GM23338 (cell line): ENCODE data around the gene SHC4. TPM values are rescaled to one million over a fixed set of nuclear protein-coding genes. Genes with fewer than 3 reads are reported as not detected.

Experiments used
- ATAC-seq: fragments of 200-7000 bp; cut with Tn5 transposase; 3 replicates; pipeline ENCODE4 v1.9.1; 2020
- DNase-seq: peaks from one replicate; pipeline ENCODE4 v3.0.0-alpha.2; 2015; ENCODE audit warnings: low spot score
- H2AFZ ChIP-seq: fragments of 200-600 bp; sonication (generic); 2 replicates; pipeline ENCODE4 v1.8.0; 2016; ENCODE audit warnings: antibody characterized with exemption, mild to moderate bottlenecking, moderate library complexity
- H3F3A ChIP-seq: fragments of 200-600 bp; sonication (generic); replicated peaks from 2 replicates; pipeline ENCODE4 v1.8.0; 2017; ENCODE audit warnings: antibody characterized with exemption, mixed run types, low read depth
- H3K27ac ChIP-seq: fragments of 200-600 bp; sonication (generic); 2 replicates; pipeline ENCODE4 v1.6.1; 2016; ENCODE audit warnings: low read depth
- H3K27me3 ChIP-seq: fragments of 200-600 bp; sonication (generic); 2 replicates; pipeline ENCODE4 v1.8.0; 2016; ENCODE audit warnings: mild to moderate bottlenecking, mixed run types, moderate library complexity; ENCODE audit not compliant: insufficient read depth
- H3K36me3 ChIP-seq: fragments of 200-600 bp; sonication (generic); 2 replicates; pipeline ENCODE4 v1.8.0; 2016; ENCODE audit warnings: mild to moderate bottlenecking; ENCODE audit not compliant: insufficient read depth
- H3K4me1 ChIP-seq: fragments of 200-600 bp; sonication (generic); 2 replicates; pipeline ENCODE4 v1.8.0; 2016; ENCODE audit warnings: mild to moderate bottlenecking, moderate library complexity; ENCODE audit not compliant: insufficient read depth
- H3K4me2 ChIP-seq: fragments of 200-600 bp; sonication (generic); 2 replicates; pipeline ENCODE4 v1.7.1; 2017; ENCODE audit warnings: mixed run types
- H3K4me3 ChIP-seq: fragments of 200-600 bp; sonication (generic); 2 replicates; pipeline ENCODE4 v1.6.1; 2016; ENCODE audit warnings: mixed run types
- H3K79me2 ChIP-seq: fragments of 200-600 bp; sonication (generic); replicated peaks from 2 replicates; pipeline ENCODE4 v1.8.0; 2017; ENCODE audit warnings: mild to moderate bottlenecking; ENCODE audit not compliant: insufficient read depth
- H3K9me2 ChIP-seq: fragments of 200-600 bp; sonication (generic); 2 replicates; pipeline ENCODE4 v1.8.0; 2017; ENCODE audit not compliant: insufficient read depth
- H4K20me1 ChIP-seq: fragments of 200-600 bp; sonication (generic); replicated peaks from 2 replicates; pipeline ENCODE4 v1.8.0; 2017; ENCODE audit warnings: mild to moderate bottlenecking; ENCODE audit not compliant: insufficient read depth
- H3K27ac Mint-ChIP-seq: 2 replicates; pipeline ENCODE4 v1.8.0; 2020; ENCODE audit warnings: inconsistent platforms, mild to moderate bottlenecking, moderate library complexity, mixed read lengths
- H3K27me3 Mint-ChIP-seq: 3 replicates; pipeline ENCODE4 v1.8.0; 2022; ENCODE audit warnings: low read depth, mild to moderate bottlenecking, moderate library complexity, mixed read lengths, inconsistent platforms; ENCODE audit not compliant: insufficient read depth, poor library complexity
- H3K36me3 Mint-ChIP-seq: 3 replicates; pipeline ENCODE4 v1.8.0; 2021; ENCODE audit warnings: low read depth, mild to moderate bottlenecking, inconsistent platforms, moderate library complexity, mixed read lengths
- H3K4me1 Mint-ChIP-seq: 3 replicates; pipeline ENCODE4 v1.8.0; 2020; ENCODE audit warnings: mild to moderate bottlenecking, inconsistent platforms, mixed read lengths
- H3K4me3 Mint-ChIP-seq: 3 replicates; pipeline ENCODE4 v1.8.0; 2021; ENCODE audit warnings: moderate library complexity, mild to moderate bottlenecking, inconsistent platforms, mixed read lengths
- H3K9me3 Mint-ChIP-seq: 3 replicates; pipeline ENCODE4 v1.8.0; 2020; ENCODE audit warnings: moderate library complexity, mild to moderate bottlenecking, inconsistent platforms, mixed read lengths
- CREB1 ChIP-seq: fragments of 250-450 bp; sonication (Bioruptor Pico); IDR thresholded peaks from 2 replicates; pipeline ENCODE4 v1.5.0; 2020; ENCODE audit warnings: low read depth, mild to moderate bottlenecking, moderate library complexity
- EZH2phosphoT487 ChIP-seq: fragments of 200-600 bp; sonication (generic); IDR thresholded peaks from one replicate; pipeline ENCODE4 v1.8.1; 2018; ENCODE audit warnings: antibody characterized with exemption; ENCODE audit not compliant: unreplicated experiment
- polyA plus RNA-seq: library from polyadenylated mRNA; unstranded; fragments of >200 nt; fragmentation: Nextera tagmentation; extraction: Ambion mirVana; gene quantifications from 2 replicates; pipeline ENCODE4 v1.2.1, GENCODE V29; 2016
- total RNA-seq: library from RNA; depleted of rRNA; stranded (reverse); fragments of >200 nt; shearing (Covaris generic); gene quantifications from 2 replicates; pipeline ENCODE4 v1.2.3, GENCODE V29; 2014
- TF ChIP-seq, protein P1 (sequence below): IDR thresholded peaks from one replicate; pipeline ENCODE4 v1.6.1; 2018; ENCODE audit warnings: antibody characterized with exemption; ENCODE audit not compliant: unreplicated experiment
- TF ChIP-seq, protein P2 (sequence below): IDR thresholded peaks from 2 replicates; pipeline ENCODE4 v1.6.1; 2016; ENCODE audit warnings: antibody characterized with exemption
- TF ChIP-seq, protein P3 (sequence below): fragments of 250-450 bp; sonication (Bioruptor Pico); IDR thresholded peaks from 2 replicates; pipeline ENCODE4 v1.5.0; 2020; ENCODE audit warnings: mild to moderate bottlenecking, moderate library complexity
- TF ChIP-seq, protein P4 (sequence below), 2 experiments: fragments of 200-600 bp in 1 of 2; sonication (generic) in 1 of 2; conservative IDR thresholded peaks; 2 replicates each; pipeline versions ENCODE4 v1.5.1 to v1.6.1; 2016 to 2017; ENCODE audit warnings: antibody characterized with exemption in 2 of 2, low read depth in 2 of 2, mild to moderate bottlenecking in 2 of 2, moderate library complexity in 1 of 2

The SHC4 gene
- total and polyA plus RNA-seq, 2 experiments from 2014 or later: 0.21 to 0.32 TPM

DNA sequence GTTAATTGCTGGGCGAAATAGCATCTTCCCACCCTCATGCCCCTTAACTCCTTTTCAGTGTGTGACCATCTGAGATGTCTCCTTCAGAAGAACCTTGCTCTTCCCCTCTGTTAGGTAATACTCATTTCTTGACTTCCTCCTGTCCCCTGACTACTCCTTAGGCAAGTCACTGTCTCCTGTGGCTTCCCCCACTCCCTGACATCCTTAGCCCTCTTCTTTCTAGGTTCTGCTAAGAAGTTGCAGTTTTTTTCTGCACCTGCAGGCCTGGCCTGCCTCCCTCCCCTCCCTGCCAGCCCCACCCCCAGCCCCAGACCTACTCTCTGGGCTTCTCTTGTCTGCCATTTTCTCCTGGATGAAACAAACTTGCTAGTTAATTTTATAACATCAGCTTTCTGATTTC is 101.0 kb downstream of the SHC4 start:
- Histone ChIP-seq H4K20me1 (no peaks in the 10 kb centered on the region), H3K79me2 (no peaks in the 10 kb centered on the region), H3K4me1 (peaks cover 12% of the 10 kb centered on the region; the same call in 1 of the 2 replicates), H3K36me3 (no peaks in the 10 kb centered on the region), H2AFZ (peak overlapping the region; percentile 84), H3K27me3 (no peaks in the 10 kb centered on the region), H3K27ac (no peak overlapping the region), H3K4me3 (no peak overlapping the region), H3K4me2 (no peak overlapping the region), H3F3A (no peaks in the 10 kb centered on the region), H3K9me2 (no peaks in the 10 kb centered on the region)
- Mint-ChIP-seq H3K27ac (peak overlapping the region; percentile 26; the same call in 1 of the 2 replicates), H3K4me3 (no peak overlapping the region), H3K36me3 (no peaks in the 10 kb centered on the region), H3K9me3 (no peaks in the 10 kb centered on the region; the same call in 2 of the 3 replicates), H3K27me3 (peaks cover 6% of the 10 kb centered on the region), H3K4me1 (peaks cover 19% of the 10 kb centered on the region; the same call in 2 of the 3 replicates)
- DNase-seq (peak; percentile 46), ATAC-seq (peak; percentile 77)
- TF ChIP-seq CREB1 (CRISPR knock-in tag) (no peak), EZH2phosphoT487 (no peak)
- TF ChIP-seq, protein P1, sequence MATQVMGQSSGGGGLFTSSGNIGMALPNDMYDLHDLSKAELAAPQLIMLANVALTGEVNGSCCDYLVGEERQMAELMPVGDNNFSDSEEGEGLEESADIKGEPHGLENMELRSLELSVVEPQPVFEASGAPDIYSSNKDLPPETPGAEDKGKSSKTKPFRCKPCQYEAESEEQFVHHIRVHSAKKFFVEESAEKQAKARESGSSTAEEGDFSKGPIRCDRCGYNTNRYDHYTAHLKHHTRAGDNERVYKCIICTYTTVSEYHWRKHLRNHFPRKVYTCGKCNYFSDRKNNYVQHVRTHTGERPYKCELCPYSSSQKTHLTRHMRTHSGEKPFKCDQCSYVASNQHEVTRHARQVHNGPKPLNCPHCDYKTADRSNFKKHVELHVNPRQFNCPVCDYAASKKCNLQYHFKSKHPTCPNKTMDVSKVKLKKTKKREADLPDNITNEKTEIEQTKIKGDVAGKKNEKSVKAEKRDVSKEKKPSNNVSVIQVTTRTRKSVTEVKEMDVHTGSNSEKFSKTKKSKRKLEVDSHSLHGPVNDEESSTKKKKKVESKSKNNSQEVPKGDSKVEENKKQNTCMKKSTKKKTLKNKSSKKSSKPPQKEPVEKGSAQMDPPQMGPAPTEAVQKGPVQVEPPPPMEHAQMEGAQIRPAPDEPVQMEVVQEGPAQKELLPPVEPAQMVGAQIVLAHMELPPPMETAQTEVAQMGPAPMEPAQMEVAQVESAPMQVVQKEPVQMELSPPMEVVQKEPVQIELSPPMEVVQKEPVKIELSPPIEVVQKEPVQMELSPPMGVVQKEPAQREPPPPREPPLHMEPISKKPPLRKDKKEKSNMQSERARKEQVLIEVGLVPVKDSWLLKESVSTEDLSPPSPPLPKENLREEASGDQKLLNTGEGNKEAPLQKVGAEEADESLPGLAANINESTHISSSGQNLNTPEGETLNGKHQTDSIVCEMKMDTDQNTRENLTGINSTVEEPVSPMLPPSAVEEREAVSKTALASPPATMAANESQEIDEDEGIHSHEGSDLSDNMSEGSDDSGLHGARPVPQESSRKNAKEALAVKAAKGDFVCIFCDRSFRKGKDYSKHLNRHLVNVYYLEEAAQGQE: no peak
- TF ChIP-seq, protein P2, sequence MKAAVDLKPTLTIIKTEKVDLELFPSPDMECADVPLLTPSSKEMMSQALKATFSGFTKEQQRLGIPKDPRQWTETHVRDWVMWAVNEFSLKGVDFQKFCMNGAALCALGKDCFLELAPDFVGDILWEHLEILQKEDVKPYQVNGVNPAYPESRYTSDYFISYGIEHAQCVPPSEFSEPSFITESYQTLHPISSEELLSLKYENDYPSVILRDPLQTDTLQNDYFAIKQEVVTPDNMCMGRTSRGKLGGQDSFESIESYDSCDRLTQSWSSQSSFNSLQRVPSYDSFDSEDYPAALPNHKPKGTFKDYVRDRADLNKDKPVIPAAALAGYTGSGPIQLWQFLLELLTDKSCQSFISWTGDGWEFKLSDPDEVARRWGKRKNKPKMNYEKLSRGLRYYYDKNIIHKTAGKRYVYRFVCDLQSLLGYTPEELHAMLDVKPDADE: no peak

DNA sequence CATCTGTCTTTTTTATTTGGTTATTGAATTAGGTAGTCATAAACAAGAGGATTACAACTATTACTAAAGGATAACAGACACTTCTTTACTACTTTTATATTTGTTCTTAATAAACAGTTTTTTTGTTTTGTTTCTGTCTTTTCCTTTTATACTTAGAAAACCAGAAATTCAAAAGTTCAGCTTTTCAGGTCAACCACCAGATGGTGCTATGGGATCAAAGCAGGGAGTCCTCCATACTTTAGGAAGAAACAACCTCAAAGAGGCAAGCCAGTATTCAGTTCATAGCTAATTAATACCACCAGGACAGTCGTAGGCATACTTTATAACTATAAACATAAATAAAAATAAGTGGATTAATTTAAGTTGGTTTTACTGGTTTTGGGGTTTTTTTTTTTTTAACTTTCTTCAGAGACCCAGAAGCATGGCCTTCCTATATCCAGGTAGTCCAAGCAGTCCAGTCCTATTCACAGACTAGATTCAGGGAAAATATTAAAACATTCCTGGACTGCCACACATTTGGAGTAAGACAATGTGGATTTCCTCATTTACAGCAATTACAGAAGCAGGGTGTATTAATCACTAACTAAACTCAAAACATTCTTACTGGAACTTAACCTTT is 101.8 kb downstream of the SHC4 start:
- Mint-ChIP-seq H3K4me3 (no peak overlapping the region), H3K9me3 (no peaks in the 10 kb centered on the region; the same call in 2 of the 3 replicates), H3K27me3 (peaks cover 6% of the 10 kb centered on the region), H3K36me3 (no peaks in the 10 kb centered on the region), H3K4me1 (peaks cover 23% of the 10 kb centered on the region), H3K27ac (no peak overlapping the region)
- DNase-seq (peak; percentile 82), ATAC-seq (peak; percentile 72)
- H3K4me2 ChIP-seq: no peak overlapping the region
- H3K79me2 ChIP-seq: no peaks in the 10 kb centered on the region
- no peak overlapping the region for H3K4me3 ChIP-seq
- H2AFZ ChIP-seq: no peak overlapping the region; the same call in 1 of the 2 replicates
- no peaks in the 10 kb centered on the region for H3K9me2 ChIP-seq
- no peaks in the 10 kb centered on the region for H4K20me1 ChIP-seq
- H3K4me1 ChIP-seq: peaks cover 18% of the 10 kb centered on the region; the same call in 1 of the 2 replicates
- no peaks in the 10 kb centered on the region for H3K27me3 ChIP-seq
- H3K27ac ChIP-seq: no peak overlapping the region
- H3K36me3 ChIP-seq: no peaks in the 10 kb centered on the region
- no peaks in the 10 kb centered on the region for H3F3A ChIP-seq
- TF ChIP-seq, protein P2: no peak
- TF ChIP-seq, protein P3, sequence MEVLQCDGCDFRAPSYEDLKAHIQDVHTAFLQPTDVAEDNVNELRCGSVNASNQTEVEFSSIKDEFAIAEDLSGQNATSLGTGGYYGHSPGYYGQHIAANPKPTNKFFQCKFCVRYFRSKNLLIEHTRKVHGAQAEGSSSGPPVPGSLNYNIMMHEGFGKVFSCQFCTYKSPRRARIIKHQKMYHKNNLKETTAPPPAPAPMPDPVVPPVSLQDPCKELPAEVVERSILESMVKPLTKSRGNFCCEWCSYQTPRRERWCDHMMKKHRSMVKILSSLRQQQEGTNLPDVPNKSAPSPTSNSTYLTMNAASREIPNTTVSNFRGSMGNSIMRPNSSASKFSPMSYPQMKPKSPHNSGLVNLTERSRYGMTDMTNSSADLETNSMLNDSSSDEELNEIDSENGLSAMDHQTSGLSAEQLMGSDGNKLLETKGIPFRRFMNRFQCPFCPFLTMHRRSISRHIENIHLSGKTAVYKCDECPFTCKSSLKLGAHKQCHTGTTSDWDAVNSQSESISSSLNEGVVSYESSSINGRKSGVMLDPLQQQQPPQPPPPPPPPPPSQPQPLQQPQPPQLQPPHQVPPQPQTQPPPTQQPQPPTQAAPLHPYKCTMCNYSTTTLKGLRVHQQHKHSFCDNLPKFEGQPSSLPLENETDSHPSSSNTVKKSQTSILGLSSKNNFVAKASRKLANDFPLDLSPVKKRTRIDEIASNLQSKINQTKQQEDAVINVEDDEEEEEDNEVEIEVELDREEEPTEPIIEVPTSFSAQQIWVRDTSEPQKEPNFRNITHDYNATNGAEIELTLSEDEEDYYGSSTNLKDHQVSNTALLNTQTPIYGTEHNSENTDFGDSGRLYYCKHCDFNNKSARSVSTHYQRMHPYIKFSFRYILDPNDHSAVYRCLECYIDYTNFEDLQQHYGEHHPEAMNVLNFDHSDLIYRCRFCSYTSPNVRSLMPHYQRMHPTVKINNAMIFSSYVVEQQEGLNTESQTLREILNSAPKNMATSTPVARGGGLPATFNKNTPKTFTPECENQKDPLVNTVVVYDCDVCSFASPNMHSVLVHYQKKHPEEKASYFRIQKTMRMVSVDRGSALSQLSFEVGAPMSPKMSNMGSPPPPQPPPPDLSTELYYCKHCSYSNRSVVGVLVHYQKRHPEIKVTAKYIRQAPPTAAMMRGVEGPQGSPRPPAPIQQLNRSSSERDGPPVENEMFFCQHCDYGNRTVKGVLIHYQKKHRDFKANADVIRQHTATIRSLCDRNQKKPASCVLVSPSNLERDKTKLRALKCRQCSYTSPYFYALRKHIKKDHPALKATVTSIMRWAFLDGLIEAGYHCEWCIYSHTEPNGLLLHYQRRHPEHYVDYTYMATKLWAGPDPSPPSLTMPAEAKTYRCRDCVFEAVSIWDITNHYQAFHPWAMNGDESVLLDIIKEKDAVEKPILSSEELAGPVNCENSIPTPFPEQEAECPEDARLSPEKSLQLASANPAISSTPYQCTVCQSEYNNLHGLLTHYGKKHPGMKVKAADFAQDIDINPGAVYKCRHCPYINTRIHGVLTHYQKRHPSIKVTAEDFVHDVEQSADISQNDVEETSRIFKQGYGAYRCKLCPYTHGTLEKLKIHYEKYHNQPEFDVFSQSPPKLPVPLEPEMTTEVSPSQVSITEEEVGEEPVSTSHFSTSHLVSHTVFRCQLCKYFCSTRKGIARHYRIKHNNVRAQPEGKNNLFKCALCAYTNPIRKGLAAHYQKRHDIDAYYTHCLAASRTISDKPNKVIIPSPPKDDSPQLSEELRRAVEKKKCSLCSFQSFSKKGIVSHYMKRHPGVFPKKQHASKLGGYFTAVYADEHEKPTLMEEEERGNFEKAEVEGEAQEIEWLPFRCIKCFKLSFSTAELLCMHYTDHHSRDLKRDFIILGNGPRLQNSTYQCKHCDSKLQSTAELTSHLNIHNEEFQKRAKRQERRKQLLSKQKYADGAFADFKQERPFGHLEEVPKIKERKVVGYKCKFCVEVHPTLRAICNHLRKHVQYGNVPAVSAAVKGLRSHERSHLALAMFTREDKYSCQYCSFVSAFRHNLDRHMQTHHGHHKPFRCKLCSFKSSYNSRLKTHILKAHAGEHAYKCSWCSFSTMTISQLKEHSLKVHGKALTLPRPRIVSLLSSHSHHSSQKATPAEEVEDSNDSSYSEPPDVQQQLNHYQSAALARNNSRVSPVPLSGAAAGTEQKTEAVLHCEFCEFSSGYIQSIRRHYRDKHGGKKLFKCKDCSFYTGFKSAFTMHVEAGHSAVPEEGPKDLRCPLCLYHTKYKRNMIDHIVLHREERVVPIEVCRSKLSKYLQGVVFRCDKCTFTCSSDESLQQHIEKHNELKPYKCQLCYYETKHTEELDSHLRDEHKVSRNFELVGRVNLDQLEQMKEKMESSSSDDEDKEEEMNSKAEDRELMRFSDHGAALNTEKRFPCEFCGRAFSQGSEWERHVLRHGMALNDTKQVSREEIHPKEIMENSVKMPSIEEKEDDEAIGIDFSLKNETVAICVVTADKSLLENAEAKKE (CRISPR knock-in tag): no peak
- TF ChIP-seq, protein P4, sequence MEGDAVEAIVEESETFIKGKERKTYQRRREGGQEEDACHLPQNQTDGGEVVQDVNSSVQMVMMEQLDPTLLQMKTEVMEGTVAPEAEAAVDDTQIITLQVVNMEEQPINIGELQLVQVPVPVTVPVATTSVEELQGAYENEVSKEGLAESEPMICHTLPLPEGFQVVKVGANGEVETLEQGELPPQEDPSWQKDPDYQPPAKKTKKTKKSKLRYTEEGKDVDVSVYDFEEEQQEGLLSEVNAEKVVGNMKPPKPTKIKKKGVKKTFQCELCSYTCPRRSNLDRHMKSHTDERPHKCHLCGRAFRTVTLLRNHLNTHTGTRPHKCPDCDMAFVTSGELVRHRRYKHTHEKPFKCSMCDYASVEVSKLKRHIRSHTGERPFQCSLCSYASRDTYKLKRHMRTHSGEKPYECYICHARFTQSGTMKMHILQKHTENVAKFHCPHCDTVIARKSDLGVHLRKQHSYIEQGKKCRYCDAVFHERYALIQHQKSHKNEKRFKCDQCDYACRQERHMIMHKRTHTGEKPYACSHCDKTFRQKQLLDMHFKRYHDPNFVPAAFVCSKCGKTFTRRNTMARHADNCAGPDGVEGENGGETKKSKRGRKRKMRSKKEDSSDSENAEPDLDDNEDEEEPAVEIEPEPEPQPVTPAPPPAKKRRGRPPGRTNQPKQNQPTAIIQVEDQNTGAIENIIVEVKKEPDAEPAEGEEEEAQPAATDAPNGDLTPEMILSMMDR (conservative IDR thresholded peaks at IDR 0.05; ENCODE audit: low read depth in 2 of 2): peak; percentile 85 to 98
